HG02763 (cell line): ENCODE measurements around the gene USP34.
A peak's percentile ranks its signal among the peaks of the same experiment; 100 is the strongest.
"Not testable (repeated sequence)": the region's sequence is repeated elsewhere in the genome, so short reads cannot be mapped to it uniquely, and the experiment has no call there.

Experiments used
- ATAC-seq: cut with Tn5 transposase; IDR thresholded peaks from one replicate; pipeline ENCODE4 v1.9.1; 2021; ENCODE audit warnings: mild to moderate bottlenecking, moderate library complexity; ENCODE audit not compliant: unreplicated experiment

The USP34 gene

GRCh38 chr2:61167579-61167978, 303.3 kb downstream of the USP34 start:
- ATAC-seq: no peak

- ATAC-seq: no peak
Observed at GRCh38 chr2:61165946-61166345, 304.9 kb downstream of the USP34 start.

GRCh38 chr2:61165082-61165481, 305.8 kb downstream of the USP34 start:
- not testable (repeated sequence) for ATAC-seq

DNA sequence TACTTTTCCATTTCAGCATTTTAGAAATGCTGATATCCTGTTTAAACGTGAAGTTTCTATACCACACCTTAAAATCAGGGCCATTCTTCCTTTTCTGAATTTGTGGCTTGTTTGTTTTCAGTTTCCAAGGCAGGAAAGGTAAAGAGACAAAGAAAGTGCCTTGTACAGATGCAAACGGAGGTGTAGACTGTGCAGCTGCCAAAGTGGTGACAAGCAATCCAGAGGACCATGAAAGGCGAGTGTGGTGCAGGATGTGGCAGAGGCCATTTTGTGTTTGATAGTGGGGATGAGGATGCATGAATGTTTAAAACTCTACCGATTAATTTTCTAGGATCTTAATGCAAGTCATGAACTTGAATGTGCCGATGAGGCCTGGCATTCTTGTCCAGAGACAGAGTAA, 308.2 kb downstream of the USP34 start:
- ATAC-seq: no peak

GRCh38 chr2:61161888-61162287, 309.0 kb downstream of the USP34 start, which contains the start of gene C2orf74:
Gene C2orf74, plus strand, starts transcription at chr2:61162188. Its CDS starts 327 bp downstream, at chr2:61162515.
- ATAC-seq: no peak

DNA sequence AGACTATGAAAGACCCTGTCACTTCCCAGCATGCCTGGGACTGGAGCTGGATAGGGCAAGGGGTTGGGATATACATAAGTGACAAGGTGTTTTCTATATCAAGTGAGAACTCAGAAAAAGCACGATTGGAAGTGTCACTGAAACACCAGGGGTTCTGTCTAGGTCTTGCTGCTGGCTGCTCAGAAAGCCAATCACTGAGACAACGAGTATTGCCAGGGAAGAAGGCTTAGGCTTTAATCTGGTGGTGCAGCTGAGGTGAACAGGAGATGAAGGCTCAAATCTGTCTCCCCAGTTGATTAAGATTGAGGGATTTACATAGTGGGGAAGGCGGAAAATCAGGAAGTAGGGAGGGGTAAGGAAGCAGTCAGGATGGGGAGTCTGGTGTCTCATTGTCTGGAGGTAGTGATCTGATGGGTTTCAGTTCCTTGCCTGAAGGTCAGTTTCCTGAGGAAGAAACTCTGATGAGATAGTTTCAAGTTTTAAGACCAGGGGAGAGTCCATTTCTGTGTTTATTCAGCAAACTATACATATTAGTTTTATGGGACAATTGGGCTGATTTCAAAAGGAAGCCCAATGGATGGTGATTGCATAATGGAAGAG, 312.4 kb downstream of the USP34 start:
- ATAC-seq: no peak

DNA sequence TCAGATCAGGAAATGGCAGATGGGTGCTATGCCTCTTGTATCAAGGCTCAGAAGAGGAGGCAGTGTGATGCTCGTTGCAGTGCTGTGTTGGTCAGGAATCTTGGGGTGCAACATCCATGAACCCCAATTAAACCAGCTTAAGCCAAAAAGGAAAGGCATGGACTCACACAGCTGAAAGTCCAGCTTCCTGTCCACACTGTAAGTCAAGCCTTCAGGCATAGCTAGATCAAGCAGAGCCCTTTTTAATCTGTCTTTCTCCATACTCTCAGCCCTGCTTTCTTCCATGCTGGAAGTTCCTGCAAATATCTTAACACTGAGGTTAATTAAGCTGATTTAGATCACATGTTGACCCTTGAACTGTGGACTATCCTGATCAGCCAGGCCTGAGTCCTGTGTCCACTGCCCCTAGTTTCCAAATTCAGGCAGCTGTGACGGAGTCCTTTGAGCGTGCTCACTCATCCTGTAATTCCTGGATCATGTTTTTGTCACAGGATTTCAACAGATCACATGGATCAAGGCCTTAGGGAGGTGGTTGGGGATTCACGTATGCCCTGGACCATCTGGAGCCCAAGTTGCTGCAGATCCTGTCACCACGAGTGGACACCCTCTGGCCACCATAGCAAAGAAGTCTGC, 313.4 kb downstream of the USP34 start:
- no peak for ATAC-seq

- ATAC-seq: no peak
Observed at GRCh38 chr2:61151436-61151835, 319.5 kb downstream of the USP34 start.

- ATAC-seq: no peak
Observed at GRCh38 chr2:61149074-61149473, 321.8 kb downstream of the USP34 start.

GRCh38 chr2:61148091-61148490, 322.8 kb downstream of the USP34 start:
- ATAC-seq: not testable (repeated sequence)

DNA sequence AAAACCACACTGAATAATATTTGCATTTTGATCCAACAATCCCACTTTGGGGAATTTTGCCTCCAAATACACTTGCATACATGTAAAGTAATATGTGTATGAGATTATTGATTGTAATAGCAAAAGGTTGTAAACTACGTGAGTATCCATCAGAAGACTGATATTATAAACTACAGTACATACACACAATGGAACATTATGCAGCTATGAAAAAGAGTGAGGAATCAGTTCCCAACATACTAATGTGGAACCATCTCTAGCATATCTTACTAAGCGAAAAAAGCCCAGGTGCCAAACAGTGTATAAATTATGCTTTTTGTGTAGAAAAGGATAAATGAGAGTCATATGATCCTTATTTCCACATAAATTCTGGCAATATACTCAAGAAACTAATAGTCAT, 324.9 kb downstream of the USP34 start:
- ATAC-seq: no peak

GRCh38 chr2:61144697-61145268, 326.1 kb downstream of the USP34 start:
- peak; percentile 92 for ATAC-seq

DNA sequence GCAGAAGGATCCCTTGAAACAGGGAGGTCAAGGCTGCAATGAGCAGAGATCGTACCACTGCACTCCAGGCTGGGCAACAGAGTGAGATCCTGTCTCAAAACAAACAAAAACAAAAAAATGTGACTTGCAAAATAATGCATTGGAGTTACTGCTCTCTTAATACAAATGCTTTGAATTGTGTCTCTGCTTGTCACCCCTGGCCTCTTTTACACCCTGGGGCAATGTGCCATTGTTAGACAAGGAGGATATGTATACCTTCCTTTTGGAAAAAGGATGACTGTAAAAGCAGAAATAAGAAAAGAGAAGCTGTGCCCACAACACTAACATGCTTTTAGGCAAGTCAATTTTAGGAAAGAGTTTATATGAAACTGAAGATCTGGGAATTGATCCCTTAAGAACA, 329.7 kb downstream of the USP34 start:
- ATAC-seq: no peak

GRCh38 chr2:61138859-61139258, 332.0 kb downstream of the USP34 start:
- ATAC-seq: no peak
